Body of pancreas (tissue), 4 donors: ENCODE measurements around the gene SPIRE2.

Experiments used
- POLR2A ChIP-seq, 3 donors: fragments of 450-650 bp; IDR thresholded peaks; one replicate each; pipeline ENCODE4 v1.6.1; 2016; ENCODE audit warnings: antibody characterized with exemption in 3 of 3, mild to moderate bottlenecking in 2 of 3
- TF ChIP-seq, protein P1 (sequence below), 7 experiments: fragments of 450-650 bp in 4 of 7; fragments of 200-600 bp in 3 of 7; sonication (generic) in 3 of 7; IDR thresholded peaks; one replicate each; pipeline ENCODE4 v1.5.1; 2016 to 2019; ENCODE audit warnings: antibody characterized with exemption in 7 of 7

DNA sequence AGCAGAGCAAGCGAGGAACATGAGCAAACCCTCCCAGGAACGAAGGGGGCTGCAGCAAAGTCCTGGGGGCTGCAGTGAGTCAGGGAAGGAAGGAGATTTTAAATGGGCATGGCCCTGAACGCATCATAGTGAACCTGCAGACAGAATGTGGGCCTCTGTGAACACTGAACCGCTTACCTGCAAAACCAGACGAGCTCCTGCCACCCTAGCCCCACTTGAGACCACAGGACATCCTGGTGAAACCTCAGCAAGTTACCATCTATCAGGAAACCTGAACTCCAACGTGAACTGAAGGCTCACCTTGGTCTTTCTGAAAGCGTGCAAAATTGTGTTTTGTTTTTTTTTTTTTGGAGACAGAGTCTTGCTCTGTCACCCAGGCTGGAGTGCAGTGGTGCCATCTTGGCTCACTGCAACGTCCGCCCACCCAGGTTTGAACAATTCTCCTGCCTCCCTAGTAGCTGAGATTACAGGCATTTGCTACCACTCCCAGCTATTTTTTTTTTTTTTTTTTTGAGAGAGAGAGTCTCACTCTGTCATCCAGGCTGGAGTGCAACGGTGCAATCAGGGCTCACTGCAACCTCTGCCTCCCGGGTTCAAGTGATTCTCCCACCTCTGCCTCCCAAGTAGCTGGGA lies 42.6 kb upstream of the SPIRE2 start:
- no peak for TF ChIP-seq POLR2A (IDR thresholded peaks at IDR 0.05)
- TF ChIP-seq, protein P1, sequence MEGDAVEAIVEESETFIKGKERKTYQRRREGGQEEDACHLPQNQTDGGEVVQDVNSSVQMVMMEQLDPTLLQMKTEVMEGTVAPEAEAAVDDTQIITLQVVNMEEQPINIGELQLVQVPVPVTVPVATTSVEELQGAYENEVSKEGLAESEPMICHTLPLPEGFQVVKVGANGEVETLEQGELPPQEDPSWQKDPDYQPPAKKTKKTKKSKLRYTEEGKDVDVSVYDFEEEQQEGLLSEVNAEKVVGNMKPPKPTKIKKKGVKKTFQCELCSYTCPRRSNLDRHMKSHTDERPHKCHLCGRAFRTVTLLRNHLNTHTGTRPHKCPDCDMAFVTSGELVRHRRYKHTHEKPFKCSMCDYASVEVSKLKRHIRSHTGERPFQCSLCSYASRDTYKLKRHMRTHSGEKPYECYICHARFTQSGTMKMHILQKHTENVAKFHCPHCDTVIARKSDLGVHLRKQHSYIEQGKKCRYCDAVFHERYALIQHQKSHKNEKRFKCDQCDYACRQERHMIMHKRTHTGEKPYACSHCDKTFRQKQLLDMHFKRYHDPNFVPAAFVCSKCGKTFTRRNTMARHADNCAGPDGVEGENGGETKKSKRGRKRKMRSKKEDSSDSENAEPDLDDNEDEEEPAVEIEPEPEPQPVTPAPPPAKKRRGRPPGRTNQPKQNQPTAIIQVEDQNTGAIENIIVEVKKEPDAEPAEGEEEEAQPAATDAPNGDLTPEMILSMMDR (IDR thresholded peaks at IDR 0.05): no peak
